Spleen (tissue), 11 donors: ENCODE results near the gene SMOC2. TPM values are rescaled to one million over a fixed set of nuclear protein-coding genes. Genes with fewer than 3 reads are reported as not detected.

Source experiments
- DNase-seq: peaks from one replicate; pipeline ENCODE4 v3.0.0-alpha.2; 2020
- H3K27ac ChIP-seq, 8 donors: fragments of 200-600 bp; sonication (generic) in 7 of 8; 1 replicate in 4 of 8; 2 replicates in 4 of 8; pipeline versions ENCODE4 v1.5.0 to v1.8.0; 2016 to 2021; ENCODE audit warnings: inconsistent platforms in 4 of 8, mild to moderate bottlenecking in 4 of 8, moderate library complexity in 1 of 8
- H3K27me3 ChIP-seq, 7 donors: fragments of 200-600 bp; sonication (generic) in 6 of 7; replicated peaks in 1 of 7; 1 replicate in 4 of 7; 2 replicates in 3 of 7; pipeline versions ENCODE4 v1.5.0 to v1.8.0; 2016 to 2021; ENCODE audit warnings: inconsistent platforms in 3 of 7, mild to moderate bottlenecking in 1 of 7
- H3K36me3 ChIP-seq, 6 donors: fragments of 200-600 bp; sonication (generic) in 5 of 6; 1 replicate in 4 of 6; 2 replicates in 2 of 6; pipeline versions ENCODE4 v1.5.0 to v1.8.0; 2016 to 2021; ENCODE audit warnings: inconsistent platforms in 2 of 6
- H3K4me1 ChIP-seq, 6 donors: fragments of 200-600 bp; sonication (generic) in 5 of 6; 1 replicate in 3 of 6; 2 replicates in 3 of 6; pipeline versions ENCODE4 v1.5.0 to v1.8.0; 2016 to 2021; ENCODE audit warnings: inconsistent platforms in 3 of 6
- H3K4me3 ChIP-seq, 8 donors: fragments of 200-600 bp; sonication (generic) in 7 of 8; 1 replicate in 4 of 8; 2 replicates in 4 of 8; pipeline versions ENCODE4 v1.5.0 to v1.8.0; 2016 to 2021; ENCODE audit warnings: inconsistent platforms in 4 of 8, mild to moderate bottlenecking in 4 of 8, moderate library complexity in 2 of 8
- H3K9me3 ChIP-seq, 8 donors: fragments of 200-600 bp; sonication (generic) in 7 of 8; 1 replicate in 4 of 8; 2 replicates in 4 of 8; pipeline versions ENCODE4 v1.5.0 to v1.8.0; 2016 to 2021; ENCODE audit warnings: inconsistent platforms in 4 of 8
- CTCF ChIP-seq, 11 experiments: fragments of 200-600 bp in 7 of 11; fragments of 450-650 bp in 4 of 11; sonication (generic) in 4 of 11; IDR thresholded peaks in 8 of 11; conservative IDR thresholded peaks in 3 of 11; 1 replicate in 7 of 11; 2 replicates in 4 of 11; pipeline versions ENCODE4 v1.4.0 to v1.8.0; 2016 to 2021; ENCODE audit warnings: antibody characterized with exemption in 11 of 11, inconsistent platforms in 4 of 11, mild to moderate bottlenecking in 1 of 11
- POLR2A ChIP-seq, 3 donors: fragments of 450-650 bp; IDR thresholded peaks; one replicate each; pipeline ENCODE4 v1.5.1; 2017; ENCODE audit warnings: antibody characterized with exemption in 3 of 3, mild to moderate bottlenecking in 1 of 3
- POLR2AphosphoS5 ChIP-seq, 3 donors: sonication (generic); formaldehyde crosslinking; IDR thresholded peaks; one replicate each; pipeline ENCODE4 v1.5.1; 2017; ENCODE audit warnings: antibody characterized with exemption in 3 of 3
- WGBS, 5 donors: extraction: QIAGEN DNeasy Blood & Tissue Kit in 3 of 5; methylation state at CpG; one replicate each; pipeline versions ENCODE4 v1.1.5 to v1.1.7; 2013 to 2018; 5-methylcytosine and 5-hydroxymethylcytosine counted together
- intact Hi-C: fragments of 100-400 bp; cut with DNase I; formaldehyde crosslinking; loops from one replicate; pipeline ENCODE4 v1.15.0; 2023; ENCODE audit warnings: low total_unique reads
- polyA plus RNA-seq, 3 donors: library from polyadenylated mRNA; stranded (reverse); fragments of 200-250 nt; gene quantifications; one replicate each; pipeline ENCODE4 v1.2.1, GENCODE V29; 2013
- total RNA-seq, 7 donors: library from RNA; depleted of rRNA in 3 of 7; stranded (reverse); fragments of >200 nt in 3 of 7; fragmentation: NEBNext Ultra II Directional in 4 of 7; extraction: Animal tissue kit (Norgen Biotek cat#: 25700) in 4 of 7; gene quantifications; one replicate each; pipeline versions ENCODE4 v1.1.0 to v1.2.1, GENCODE V29; 2016 to 2021
- donor health status: healthy with polysubstance abuse.
- donor health status: DM: no; HTN: no; CAD: no; lungs with moderate emphysema.
- donor health status: DM: no; HTN: no; CAD: no.
- donor health status: Bipolar disorder and iron deficiency.
- donor health status: healthy.
- donor health status: DM: no; HTN: no; CAD: no.
- donor health status: DM: yes; HTN: yes; CAD: no.

Gene SMOC2
- total and polyA plus RNA-seq, 10 donors, result 0.94 to 7.6 (median 1.8) TPM

- WGBS, 5 donors, result 77 to 94% (median 90%) methylated on average over 4 of the region's 4 CpGs
- intact Hi-C loops, result no loop called here
Measured at GRCh38 chr6:168714547-168715260, 273.7 kb downstream of the SMOC2 start.

GRCh38 chr6:168715643-168716481 is 274.9 kb downstream of the SMOC2 start:
- no peak for DNase-seq
- 78 to 93% (median 84%) methylated on average over 11 of the region's 11 CpGs for WGBS, 5 donors

More at GRCh38 chr6:168714547-168715260, 273.7 kb downstream of the SMOC2 start:
- Histone ChIP-seq H3K27me3 (peaks cover 0 to 13% (median 0%) of the 10 kb centered on the region in 7 donors), H3K4me3 (no peak overlapping the region), H3K4me1 (no peaks in the 10 kb centered on the region), H3K36me3 (no peaks in the 10 kb centered on the region), H3K27ac (no peak overlapping the region), H3K9me3 (no peaks in the 10 kb centered on the region)
- TF ChIP-seq POLR2AphosphoS5 (IDR thresholded peaks at IDR 0.05) (no peak), CTCF (IDR thresholded peaks at IDR 0.05 in 8 of 11, conservative IDR thresholded peaks at IDR 0.05 in 3 of 11) (peak in 1 of 11 experiments; percentile 3)
- no peak for DNase-seq

GRCh38 chr6:168716581-168716980 is 275.6 kb downstream of the SMOC2 start:
- H3K27ac ChIP-seq, result no peak overlapping the region
- H3K27me3 ChIP-seq, result peaks cover 0 to 7% (median 0%) of the 10 kb centered on the region in 7 donors
- H3K4me3 ChIP-seq, result no peak overlapping the region
- TF ChIP-seq CTCF (IDR thresholded peaks at IDR 0.05 in 8 of 11, conservative IDR thresholded peaks at IDR 0.05 in 3 of 11) (no peak), POLR2A (IDR thresholded peaks at IDR 0.05) (no peak), POLR2AphosphoS5 (IDR thresholded peaks at IDR 0.05) (no peak)
- H3K9me3 ChIP-seq, result no peaks in the 10 kb centered on the region
- WGBS, 5 donors, result 89 to 93% (median 90%) methylated on average over 7 of the region's 7 CpGs
- no peak for DNase-seq
- H3K4me1 ChIP-seq, result no peaks in the 10 kb centered on the region
- no peaks in the 10 kb centered on the region for H3K36me3 ChIP-seq
- intact Hi-C loops, result no loop called here

More at GRCh38 chr6:168715643-168716481, 274.9 kb downstream of the SMOC2 start:
- Histone ChIP-seq H3K4me1 (no peaks in the 10 kb centered on the region), H3K9me3 (no peaks in the 10 kb centered on the region), H3K4me3 (no peak overlapping the region), H3K36me3 (no peaks in the 10 kb centered on the region), H3K27me3 (peaks cover 0 to 9% (median 0%) of the 10 kb centered on the region in 7 donors), H3K27ac (no peak overlapping the region)
- intact Hi-C loops, result no loop called here
- no peak for TF ChIP-seq CTCF (IDR thresholded peaks at IDR 0.05 in 8 of 11, conservative IDR thresholded peaks at IDR 0.05 in 3 of 11)
- TF ChIP-seq POLR2A (IDR thresholded peaks at IDR 0.05), result no peak
- TF ChIP-seq POLR2AphosphoS5 (IDR thresholded peaks at IDR 0.05), result no peak

- 90 to 93% (median 91%) methylated on average over 22 of the region's 22 CpGs for WGBS, 5 donors
- no peak overlapping the region for H3K27ac ChIP-seq
- no peak overlapping the region for H3K4me3 ChIP-seq
- H3K9me3 ChIP-seq, result no peaks in the 10 kb centered on the region
- intact Hi-C loops, result no loop called here
- H3K36me3 ChIP-seq, result no peaks in the 10 kb centered on the region
- no peaks in the 10 kb centered on the region for H3K27me3 ChIP-seq
- no peak for DNase-seq
- TF ChIP-seq CTCF (IDR thresholded peaks at IDR 0.05 in 8 of 11, conservative IDR thresholded peaks at IDR 0.05 in 3 of 11), result no peak
- TF ChIP-seq POLR2A (IDR thresholded peaks at IDR 0.05), result no peak
- no peak for TF ChIP-seq POLR2AphosphoS5 (IDR thresholded peaks at IDR 0.05)
- H3K4me1 ChIP-seq, result no peaks in the 10 kb centered on the region
Measured at GRCh38 chr6:168717491-168717890, 276.5 kb downstream of the SMOC2 start.
